HepG2 (cell line): ENCODE measurements around the gene ALG11. TPM values are rescaled to one million over a fixed set of nuclear protein-coding genes. Genes with fewer than 3 reads are reported as not detected.

Experiments
- ATAC-seq: fragments of 200-7000 bp; cut with Tn5 transposase; 3 replicates; pipeline ENCODE4 v1.9.1; 2020; ENCODE audit warnings: mild to moderate bottlenecking, moderate library complexity
- BruUV-seq: library from RNA; stranded (reverse); fragments of 400-500 nt; replicated peaks from 2 replicates; lab custom pipeline; 2021; lab: Mats Ljungman, UMichigan
- CTCF ChIA-PET: fragments of 300-600 bp; formaldehyde crosslinking; extraction: SDS; loops from one replicate; lab custom pipeline; 2021; ENCODE audit warnings: low total read pairs, inconsistent platforms, low intra/inter-chr PET ratio; lab: Yijun Ruan, JAX
- POLR2A ChIA-PET: fragments of 350-600 bp; sonication (Branson Sonifier 250); formaldehyde crosslinking; loops from one replicate; lab custom pipeline; 2020; ENCODE audit warnings: antibody characterized with exemption, inconsistent platforms; lab: Yijun Ruan, JAX
- DNase-seq: peaks from one replicate; pipeline ENCODE4 v3.0.0-alpha.2; 2015; ENCODE audit warnings: low spot score
- FAIRE-seq: peaks from 3 replicates; lab custom pipeline; 2011; peaks lifted over from hg19 to GRCh38; lab: Jason Lieb, UNC
- H2AFZ ChIP-seq: one replicate; pipeline ENCODE4 v1.6.1; 2011; ENCODE audit warnings: low read length, inconsistent platforms
- H3K27ac ChIP-seq: fragments of 300-600 bp; 3 replicates; pipeline ENCODE4 v1.8.0; 2011; ENCODE audit warnings: mixed run types, mild to moderate bottlenecking, mixed read lengths, low read length, inconsistent platforms; ENCODE audit not compliant: insufficient read depth; ENCODE audit errors: extremely low read length
- H3K27me3 ChIP-seq, 2 experiments: fragments of 200-600 bp in 1 of 2; 2 replicates in 1 of 2; 3 replicates in 1 of 2; pipeline versions ENCODE4 v1.6.0 to v1.8.0; 2011; ENCODE audit warnings: low read length in 2 of 2, mild to moderate bottlenecking in 2 of 2, moderate library complexity in 2 of 2, inconsistent platforms in 1 of 2; ENCODE audit not compliant: insufficient read depth in 2 of 2, control insufficient read depth in 1 of 2
- H3K36me3 ChIP-seq, 2 experiments: fragments of 200-600 bp in 1 of 2; replicated peaks in 1 of 2; 2 replicates in 1 of 2; 3 replicates in 1 of 2; pipeline versions ENCODE4 v1.5.1 to v1.8.0; 2011; ENCODE audit warnings: low read length in 2 of 2, inconsistent platforms in 1 of 2; ENCODE audit not compliant: insufficient read depth in 2 of 2, control insufficient read depth in 1 of 2
- H3K4me1 ChIP-seq: 2 replicates; pipeline ENCODE4 v1.5.1; 2012; ENCODE audit warnings: low read length, inconsistent platforms; ENCODE audit not compliant: insufficient read depth
- H3K4me2 ChIP-seq: 2 replicates; pipeline ENCODE4 v1.6.0; 2011; ENCODE audit warnings: low read depth, low read length, inconsistent platforms
- H3K4me3 ChIP-seq, 3 experiments: fragments of 200-600 bp in 1 of 3; sonication (generic), shearing (Covaris generic) in 1 of 3; replicated peaks in 1 of 3; 2 replicates each; pipeline ENCODE4 v1.5.1; 2011 to 2016; ENCODE audit warnings: low read length in 3 of 3, inconsistent platforms in 2 of 3, low read depth in 2 of 3, mild to moderate bottlenecking in 2 of 3, control low read depth in 1 of 3, mixed read lengths in 1 of 3; ENCODE audit not compliant: insufficient read depth in 1 of 3
- H3K79me2 ChIP-seq: one replicate; pipeline ENCODE4 v1.6.1; 2011; ENCODE audit warnings: low read length, inconsistent platforms; ENCODE audit not compliant: insufficient read depth
- H3K9ac ChIP-seq: 2 replicates; pipeline ENCODE4 v1.6.0; 2011; ENCODE audit warnings: mild to moderate bottlenecking, low read depth, low read length, inconsistent platforms; ENCODE audit not compliant: insufficient read depth
- H3K9me3 ChIP-seq: 2 replicates; pipeline ENCODE4 v1.5.1; 2012; ENCODE audit warnings: mild to moderate bottlenecking, low read length
- H4K20me1 ChIP-seq: 2 replicates; pipeline ENCODE4 v1.6.0; 2011; ENCODE audit warnings: inconsistent platforms, mild to moderate bottlenecking, low read length, moderate library complexity; ENCODE audit not compliant: insufficient read depth
- GATA4 ChIP-seq: sonication (generic); IDR thresholded peaks from 2 replicates; pipeline ENCODE4 v1.6.1; 2016; ENCODE audit warnings: antibody characterized with exemption, low read depth, borderline replicate concordance
- GATAD2A ChIP-seq: IDR thresholded peaks from 2 replicates; pipeline ENCODE4 v1.6.1; 2016
- MIXL1 ChIP-seq: IDR thresholded peaks from 2 replicates; pipeline ENCODE4 v1.6.1; 2016
- SOX6 ChIP-seq, 2 experiments: fragments of 450-650 bp in 1 of 2; sonication (generic) in 1 of 2; formaldehyde crosslinking in 1 of 2; IDR thresholded peaks; 2 replicates each; pipeline versions ENCODE4 v1.4.0 to v1.6.1; 2017 to 2020; ENCODE audit warnings: antibody characterized with exemption in 1 of 2, mild to moderate bottlenecking in 1 of 2, missing genetic modification reagents in 1 of 2
- WGBS: methylation state at CpG from one replicate; pipeline ENCODE4 v1.1.6; 2017; ENCODE audit warnings: low lambda C conversion rate; 5-methylcytosine and 5-hydroxymethylcytosine counted together
- in situ Hi-C: cut with HindIII; loops from 2 replicates; pipeline ENCODE4 v1.10.0; 2017; ENCODE audit warnings: low pct_unique_long_range_greater_than_20kb; ENCODE audit not compliant: extremely low pct_ligation_motif_present
- intact Hi-C: fragments of 100-400 bp; cut with micrococcal nuclease; formaldehyde crosslinking; loops from one replicate; pipeline ENCODE4 v1.10.0; 2022; ENCODE audit not compliant: unreplicated experiment
- polyA plus RNA-seq, 8 experiments: library from polyadenylated mRNA; depleted of rRNA in 3 of 8; stranded (reverse) in 7 of 8; unstranded in 1 of 8; fragments of >200 nt; fragmentation: Illumina TruSeq in 4 of 8; extraction: Trizol in 4 of 8; gene quantifications; 2 replicates each; pipeline versions ENCODE4 v1.2.1 to v1.2.3, GENCODE V29; 2011 to 2016; ENCODE audit warnings: low read depth in 4 of 8, missing spikeins in 1 of 8, mixed read lengths in 1 of 8; ENCODE audit not compliant: insufficient read depth in 1 of 8
- total RNA-seq, 5 experiments: library from RNA; depleted of rRNA; stranded (reverse); fragments of >200 nt; fragmentation: Illumina TruSeq; extraction: Trizol; gene quantifications; 2 replicates each; pipeline ENCODE4 v1.2.3, GENCODE V29; 2016; ENCODE audit warnings: low read depth in 1 of 5
- TF ChIP-seq, protein P1 (sequence below), 2 experiments: fragments of 450-650 bp in 1 of 2; sonication (generic) in 1 of 2; formaldehyde crosslinking in 1 of 2; IDR thresholded peaks; 2 replicates each; pipeline versions ENCODE4 v1.6.1 to v1.8.0; 2016 to 2022; ENCODE audit warnings: antibody characterized with exemption in 1 of 2, mild to moderate bottlenecking in 1 of 2, missing genetic modification reagents in 1 of 2

ALG11 gene
- total and polyA plus RNA-seq, 2 of the 13 experiments (the other 11 are each of a cell fraction or from before 2014, with no cell fraction given), result 14.7 to 27.9 TPM

DNA sequence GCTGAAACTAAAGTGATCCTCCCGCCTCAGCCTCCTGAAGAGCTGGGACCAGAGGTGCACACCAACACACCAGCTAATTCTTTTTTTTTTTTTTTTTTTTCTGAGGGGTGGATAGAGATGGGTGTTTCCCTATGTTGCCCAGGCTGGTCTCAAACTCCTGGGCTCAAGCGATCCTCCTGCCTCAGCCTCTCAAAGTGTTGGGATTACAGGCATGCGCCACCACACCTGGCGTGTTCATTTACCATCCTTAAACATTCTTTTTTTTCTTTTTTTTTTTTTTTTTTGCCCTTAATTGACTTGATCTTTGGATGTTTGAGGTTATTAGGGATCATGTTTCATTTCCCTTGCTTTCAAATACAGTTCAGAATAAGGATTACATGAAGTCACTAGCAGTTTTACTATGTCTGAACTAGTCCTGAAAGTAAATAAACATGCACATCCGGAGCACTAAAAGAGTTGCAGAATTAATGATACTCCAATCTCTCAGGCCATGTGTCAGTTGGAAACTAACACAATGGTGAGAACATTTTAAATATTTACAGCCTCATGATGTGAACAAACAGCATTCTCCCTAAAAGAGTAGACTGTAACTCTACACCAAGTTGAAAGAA is 22.5 kb downstream of the ALG11 start (continued):
- TF ChIP-seq, protein P1, sequence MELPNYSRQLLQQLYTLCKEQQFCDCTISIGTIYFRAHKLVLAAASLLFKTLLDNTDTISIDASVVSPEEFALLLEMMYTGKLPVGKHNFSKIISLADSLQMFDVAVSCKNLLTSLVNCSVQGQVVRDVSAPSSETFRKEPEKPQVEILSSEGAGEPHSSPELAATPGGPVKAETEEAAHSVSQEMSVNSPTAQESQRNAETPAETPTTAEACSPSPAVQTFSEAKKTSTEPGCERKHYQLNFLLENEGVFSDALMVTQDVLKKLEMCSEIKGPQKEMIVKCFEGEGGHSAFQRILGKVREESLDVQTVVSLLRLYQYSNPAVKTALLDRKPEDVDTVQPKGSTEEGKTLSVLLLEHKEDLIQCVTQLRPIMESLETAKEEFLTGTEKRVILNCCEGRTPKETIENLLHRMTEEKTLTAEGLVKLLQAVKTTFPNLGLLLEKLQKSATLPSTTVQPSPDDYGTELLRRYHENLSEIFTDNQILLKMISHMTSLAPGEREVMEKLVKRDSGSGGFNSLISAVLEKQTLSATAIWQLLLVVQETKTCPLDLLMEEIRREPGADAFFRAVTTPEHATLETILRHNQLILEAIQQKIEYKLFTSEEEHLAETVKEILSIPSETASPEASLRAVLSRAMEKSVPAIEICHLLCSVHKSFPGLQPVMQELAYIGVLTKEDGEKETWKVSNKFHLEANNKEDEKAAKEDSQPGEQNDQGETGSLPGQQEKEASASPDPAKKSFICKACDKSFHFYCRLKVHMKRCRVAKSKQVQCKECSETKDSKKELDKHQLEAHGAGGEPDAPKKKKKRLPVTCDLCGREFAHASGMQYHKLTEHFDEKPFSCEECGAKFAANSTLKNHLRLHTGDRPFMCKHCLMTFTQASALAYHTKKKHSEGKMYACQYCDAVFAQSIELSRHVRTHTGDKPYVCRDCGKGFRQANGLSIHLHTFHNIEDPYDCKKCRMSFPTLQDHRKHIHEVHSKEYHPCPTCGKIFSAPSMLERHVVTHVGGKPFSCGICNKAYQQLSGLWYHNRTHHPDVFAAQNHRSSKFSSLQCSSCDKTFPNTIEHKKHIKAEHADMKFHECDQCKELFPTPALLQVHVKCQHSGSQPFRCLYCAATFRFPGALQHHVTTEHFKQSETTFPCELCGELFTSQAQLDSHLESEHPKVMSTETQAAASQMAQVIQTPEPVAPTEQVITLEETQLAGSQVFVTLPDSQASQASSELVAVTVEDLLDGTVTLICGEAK (IDR thresholded peaks at IDR 0.05), result 0 out of 2 replicates have a peak, but pooled peaks have one; percentile 5
- TF ChIP-seq, protein P1 (CRISPR knock-in tag; IDR thresholded peaks at IDR 0.05), result no peak
- 0 out of 2 replicates have a peak, but pooled peaks have one; percentile 12 for TF ChIP-seq GATAD2A

DNA sequence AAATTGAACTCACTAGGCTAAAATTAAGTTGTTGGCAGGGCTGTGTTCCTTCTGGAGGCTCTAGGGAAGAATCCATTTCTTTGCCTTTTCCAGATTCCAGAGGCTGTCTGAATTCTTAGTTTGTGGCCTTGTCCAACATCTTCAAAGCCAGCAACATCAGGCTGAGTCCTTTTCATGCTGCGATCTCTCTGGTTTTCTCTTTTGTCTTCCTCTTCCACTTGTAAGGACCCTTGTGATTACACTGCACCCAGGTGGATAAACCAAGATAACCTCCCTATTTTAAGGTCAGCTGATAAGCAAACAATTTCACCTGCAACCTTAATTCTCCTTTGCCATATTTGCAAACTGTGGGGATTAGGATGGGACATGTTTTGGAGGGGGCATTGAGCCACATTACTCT is 23.8 kb downstream of the ALG11 start:
- H3K36me3 ChIP-seq, result no peaks in the 10 kb centered on the region
- no peak overlapping the region for H3K9ac ChIP-seq
- 38% methylated on average over 1 of the region's 1 CpG for WGBS
- intact Hi-C loops (no loop called here), in situ Hi-C loops (no loop called here)
- no peak overlapping the region for H3K4me2 ChIP-seq
- POLR2A ChIA-PET, result no interaction called here
- BruUV-seq, result no TSS peak
- peaks cover 28% of the 10 kb centered on the region for H3K4me1 ChIP-seq
- H3K27ac ChIP-seq, result no peak overlapping the region
- no peak for DNase-seq
- CTCF ChIA-PET, result no interaction called here
- H3K4me3 ChIP-seq, result no peak overlapping the region
- no peaks in the 10 kb centered on the region for H4K20me1 ChIP-seq
- no peaks in the 10 kb centered on the region for H3K9me3 ChIP-seq
- ATAC-seq, result no peak
- H3K79me2 ChIP-seq, result no peaks in the 10 kb centered on the region
- H2AFZ ChIP-seq, result no peak overlapping the region
- no peak for TF ChIP-seq GATA4
- TF ChIP-seq SOX6 (IDR thresholded peaks at IDR 0.05), result no peak
- TF ChIP-seq SOX6 (CRISPR knock-in tag; IDR thresholded peaks at IDR 0.05), result peak; percentile 18; the same call in 1 of the 2 replicates
- TF ChIP-seq MIXL1 (CRISPR knock-in tag), result no peak
- FAIRE-seq, result no peak
- H3K27me3 ChIP-seq, result no peaks in the 10 kb centered on the region
